ENCODE data around the gene PRPF6.
"Not testable (repeated sequence)": the region's sequence is repeated elsewhere in the genome, so short reads cannot be mapped to it uniquely, and the experiment has no call there.

Gene PRPF6

DNA sequence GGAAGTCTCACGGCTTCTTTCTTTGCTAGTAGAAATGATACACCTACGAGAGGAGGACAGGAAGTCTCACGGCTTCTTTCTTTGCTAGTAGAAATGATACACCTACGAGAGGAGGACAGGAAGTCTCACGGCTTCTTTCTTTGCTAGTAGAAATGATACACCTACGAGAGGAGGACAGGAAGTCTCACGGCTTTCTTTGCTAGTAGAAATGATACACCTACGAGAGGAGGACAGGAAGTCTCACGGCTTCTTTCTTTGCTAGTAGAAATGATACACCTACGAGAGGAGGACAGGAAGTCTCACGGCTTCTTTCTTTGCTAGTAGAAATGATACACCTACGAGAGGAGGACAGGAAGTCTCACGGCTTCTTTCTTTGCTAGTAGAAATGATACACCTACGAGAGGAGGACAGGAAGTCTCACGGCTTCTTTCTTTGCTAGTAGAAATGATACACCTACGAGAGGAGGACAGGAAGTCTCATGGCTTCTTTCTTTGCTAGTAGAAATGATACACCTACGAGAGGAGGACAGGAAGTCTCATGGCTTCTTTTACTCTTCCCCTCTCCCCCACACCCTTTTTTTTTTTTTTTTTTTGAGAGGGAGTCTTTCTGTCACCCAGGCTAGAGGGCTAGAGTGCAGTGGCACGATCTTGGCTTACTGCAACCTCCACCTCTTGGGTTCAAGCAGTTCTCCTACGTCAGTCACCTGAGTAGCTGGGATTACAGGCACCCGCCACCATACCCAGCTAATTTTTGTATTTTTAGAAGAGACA is 31.6 kb downstream of the PRPF6 start:
- DNase-seq (ENCODE audit: low read depth), result not testable (repeated sequence)

DNA sequence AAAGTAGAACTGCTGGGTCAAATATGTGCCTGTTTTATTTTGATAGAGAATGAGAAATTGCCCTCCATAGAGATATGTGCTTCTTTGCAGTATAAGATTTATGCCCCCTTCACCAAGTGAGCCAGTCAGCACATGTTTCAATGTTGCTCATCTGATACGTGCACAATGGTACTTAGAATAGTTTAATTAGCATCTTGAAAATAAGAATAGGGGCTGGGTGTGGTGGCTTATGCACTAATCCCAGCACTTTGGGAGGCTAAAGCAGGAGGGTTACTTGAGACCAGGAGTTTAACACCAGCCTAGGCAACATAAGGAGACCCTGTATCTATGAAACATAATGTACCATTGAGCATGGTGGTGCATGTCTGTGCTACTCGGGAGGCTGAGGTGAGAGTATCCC is 34.7 kb downstream of the PRPF6 start:
- DNase-seq (ENCODE audit: low read depth), result no peak

DNA sequence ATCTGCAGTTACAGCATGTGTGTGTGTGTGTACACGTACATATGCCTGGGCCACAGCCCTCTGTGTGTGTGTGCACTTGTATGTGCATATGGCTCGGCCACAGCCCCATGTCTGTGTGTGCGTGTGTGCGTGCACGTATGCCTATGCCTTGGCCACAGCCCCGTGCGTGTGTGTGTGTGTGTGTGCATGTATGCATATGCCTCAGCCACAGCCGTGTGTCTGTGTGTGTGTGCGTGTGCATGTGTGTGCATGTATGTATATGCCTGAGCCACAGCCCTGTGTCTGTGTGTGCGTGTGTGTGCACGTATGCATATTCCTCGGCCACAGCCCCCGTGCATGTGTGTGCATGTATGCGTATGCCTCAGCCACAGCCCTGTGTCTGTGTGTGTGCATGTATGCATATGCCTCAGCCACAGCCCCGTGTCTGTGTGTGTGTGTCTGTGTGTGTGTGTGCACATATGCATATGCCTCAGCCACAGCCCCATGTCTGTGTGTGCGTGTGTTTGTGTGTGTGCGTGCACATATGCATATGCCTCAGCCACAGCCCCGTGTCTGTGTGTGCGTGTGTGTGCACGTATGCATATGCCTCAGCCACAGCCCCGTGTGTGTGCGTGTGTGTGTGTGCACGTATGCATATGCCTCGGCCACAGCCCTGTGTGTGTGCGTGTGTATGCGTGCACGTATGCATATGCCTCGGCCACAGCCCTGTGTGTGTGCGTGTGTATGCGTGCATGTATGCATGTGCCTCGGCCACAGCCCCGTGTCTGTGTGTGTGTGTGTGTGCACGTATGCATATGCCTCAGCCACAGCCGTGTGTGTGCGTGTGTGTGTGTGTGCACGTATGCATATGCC is 40.4 kb downstream of the PRPF6 start:
- no peak for DNase-seq (ENCODE audit: low read depth)

GRCh38 chr20:64022671-64023360 is 41.9 kb downstream of the PRPF6 start:
- DNase-seq (ENCODE audit: low read depth), result no peak

- no peak for DNase-seq (ENCODE audit: low read depth)
Measured at GRCh38 chr20:64023361-64024140, 42.6 kb downstream of the PRPF6 start.

DNA sequence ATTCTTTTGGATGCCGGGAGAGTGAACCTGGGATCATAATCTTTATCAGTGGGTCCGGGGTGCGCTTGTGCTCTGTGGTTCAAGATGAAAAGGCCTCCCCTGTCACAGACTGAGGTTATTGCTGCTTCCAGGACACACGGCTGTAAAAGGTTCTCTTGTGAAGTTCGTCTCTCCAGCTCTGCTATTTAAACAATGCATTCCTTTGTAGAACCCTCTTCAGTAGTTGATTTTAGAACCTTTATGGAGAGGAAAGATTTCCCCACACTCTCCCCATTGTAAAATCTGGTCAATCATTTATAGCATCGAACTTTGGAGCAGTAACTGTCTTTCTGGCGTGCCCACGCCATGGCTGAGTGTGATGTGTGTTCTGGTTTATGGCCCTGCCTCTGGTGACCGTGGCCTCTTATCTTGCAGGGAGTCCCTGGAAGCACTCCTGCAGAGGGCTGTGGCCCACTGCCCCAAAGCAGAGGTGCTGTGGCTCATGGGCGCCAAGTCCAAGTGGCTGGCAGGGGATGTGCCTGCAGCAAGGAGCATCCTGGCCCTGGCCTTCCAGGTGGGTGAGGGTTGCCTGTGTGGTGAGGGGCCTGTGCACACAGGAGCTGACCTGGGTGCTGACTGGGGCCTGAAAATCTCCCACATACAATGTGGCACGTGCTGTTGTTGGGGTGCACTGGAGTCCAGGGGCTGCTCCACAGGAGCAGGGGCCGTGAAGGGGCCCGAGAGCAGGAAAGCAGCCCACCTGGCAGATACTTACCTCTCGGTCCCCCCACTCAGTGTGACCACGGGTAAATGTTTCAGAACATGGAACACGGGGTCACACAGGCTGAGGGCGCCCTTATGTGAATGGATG is 43.4 kb downstream of the PRPF6 start:
- no peak for DNase-seq (ENCODE audit: low read depth)

DNA sequence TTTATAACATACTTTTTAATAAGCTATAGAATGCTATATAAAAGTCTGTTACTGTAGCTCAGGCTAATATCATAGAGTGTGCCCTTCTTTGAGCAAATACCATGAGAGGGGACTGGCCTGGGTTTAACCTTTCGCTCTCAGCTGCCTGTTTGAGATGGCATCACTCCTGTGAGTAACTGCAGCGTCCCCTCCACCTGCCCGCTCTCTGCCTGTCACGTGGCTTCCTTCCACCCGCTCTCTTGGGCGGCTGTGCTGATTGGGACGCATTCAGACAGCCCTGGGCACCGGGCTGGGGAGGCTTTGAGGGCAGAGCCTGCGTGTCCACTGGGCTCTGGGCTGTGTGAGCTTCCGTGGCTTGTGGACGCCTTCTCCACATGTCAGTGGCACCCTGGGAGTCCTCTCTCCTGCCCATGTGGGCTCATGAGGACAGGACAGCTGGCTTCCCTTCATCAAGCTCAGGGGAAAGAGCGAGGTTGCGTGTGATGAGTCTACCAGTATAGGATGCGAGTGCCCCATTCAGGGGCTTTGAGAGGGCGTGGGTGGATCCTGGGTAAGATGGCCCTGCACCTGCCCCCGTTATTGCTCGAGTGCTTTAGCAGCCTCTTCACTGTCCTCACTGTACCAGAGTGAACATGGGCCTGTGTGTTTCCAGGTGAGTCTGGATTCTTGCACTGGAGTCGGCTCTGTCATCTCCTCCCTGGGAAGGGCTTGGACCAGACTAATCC is 44.3 kb downstream of the PRPF6 start:
- DNase-seq (ENCODE audit: low read depth), result no peak

- no peak for DNase-seq (ENCODE audit: low read depth)
Measured at GRCh38 chr20:64025826-64026412, 45.0 kb downstream of the PRPF6 start.

- no peak for DNase-seq (ENCODE audit: low read depth)
Measured at GRCh38 chr20:64027981-64028685, 47.2 kb downstream of the PRPF6 start.

DNA sequence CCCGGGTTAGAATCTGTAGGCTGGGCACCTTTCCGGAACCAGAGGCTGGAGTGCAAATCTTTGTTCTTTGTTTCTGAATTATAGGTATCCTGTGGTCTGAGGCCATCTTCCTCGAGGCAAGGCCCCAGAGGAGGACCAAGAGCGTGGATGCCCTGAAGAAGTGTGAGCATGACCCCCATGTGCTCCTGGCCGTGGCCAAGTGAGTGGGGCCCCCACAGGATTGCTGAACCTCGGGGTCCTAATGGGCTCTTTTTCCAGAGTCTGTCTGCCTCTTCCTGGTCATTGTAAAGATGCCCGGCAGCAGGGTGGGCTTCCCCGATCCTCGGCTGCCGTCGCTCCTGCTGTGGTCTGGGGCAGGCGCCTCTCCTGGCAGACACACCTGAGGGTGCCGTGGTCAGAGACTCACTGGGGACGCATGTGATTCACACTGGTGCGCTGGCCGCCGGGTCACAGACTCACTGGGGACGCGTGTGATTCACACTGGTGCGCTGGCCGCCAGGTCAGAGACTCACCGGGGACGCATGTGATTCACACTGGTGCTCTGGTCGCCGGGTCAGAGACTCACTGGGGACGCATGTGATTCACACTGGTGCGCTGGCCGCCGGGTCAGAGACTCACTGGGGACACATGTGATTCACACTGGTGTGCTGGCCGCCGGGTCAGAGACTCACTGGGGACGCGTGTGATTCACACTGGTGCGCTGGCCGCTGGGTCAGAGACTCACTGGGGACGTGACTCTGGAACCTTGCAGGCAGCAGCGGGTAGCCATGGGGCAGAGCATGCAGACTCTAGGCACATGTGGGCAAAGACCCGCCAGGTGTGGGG is 48.6 kb downstream of the PRPF6 start:
- no peak for DNase-seq (ENCODE audit: low read depth)

DNA sequence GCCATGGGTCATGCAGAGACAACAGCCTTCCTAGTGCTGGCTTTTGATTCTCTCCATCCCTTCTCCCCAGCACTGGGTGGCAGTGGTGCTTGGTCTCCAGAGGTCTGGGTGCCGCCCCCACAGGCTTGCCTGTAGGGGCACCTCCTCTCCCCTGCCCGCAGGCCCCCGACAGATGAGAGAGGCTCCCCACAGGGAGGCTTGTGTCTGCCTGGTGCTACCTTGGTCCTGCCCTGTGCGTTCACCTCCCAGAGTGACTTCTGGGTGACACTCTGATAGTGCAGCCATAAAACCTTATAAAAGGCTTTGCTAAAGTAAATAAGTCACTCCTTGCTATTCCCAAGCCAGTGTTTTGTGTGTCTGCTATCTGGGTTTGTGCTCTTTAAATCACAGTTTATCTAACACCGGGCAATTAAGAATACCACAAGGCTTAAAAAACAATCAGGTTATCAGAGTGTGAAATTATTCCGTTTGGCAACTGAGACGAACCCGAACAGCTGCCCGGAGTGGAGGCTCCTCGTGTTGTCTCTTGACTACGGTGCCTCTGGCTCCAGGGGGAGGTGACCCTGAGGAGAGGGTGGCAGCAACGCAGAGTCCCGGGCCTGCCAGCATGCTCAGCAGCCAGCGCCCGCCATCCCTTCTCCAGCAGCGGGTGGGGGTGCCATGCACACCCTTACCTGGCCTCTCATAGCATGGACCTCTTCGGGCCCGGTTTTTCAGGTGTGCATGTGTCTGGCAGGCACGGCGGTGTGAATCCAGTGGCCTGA is 49.6 kb downstream of the PRPF6 start:
- DNase-seq (ENCODE audit: low read depth), result no peak

- DNase-seq (ENCODE audit: low read depth), result no peak
Measured at GRCh38 chr20:64031822-64032314, 50.9 kb downstream of the PRPF6 start.

GRCh38 chr20:64032706-64033624 is 52.0 kb downstream of the PRPF6 start:
- DNase-seq (ENCODE audit: low read depth), result no peak

- no peak for DNase-seq (ENCODE audit: low read depth)
Measured at GRCh38 chr20:64033981-64034493, 53.1 kb downstream of the PRPF6 start.

GRCh38 chr20:64035066-64035932 is 54.4 kb downstream of the PRPF6 start:
- DNase-seq (ENCODE audit: low read depth), result no peak
